PC-9 (cell line): ENCODE results near the gene MOV10L1.

Experiments
- EZH2 ChIP-seq: fragments of 200-600 bp; sonication (generic); IDR thresholded peaks from 2 replicates; pipeline ENCODE4 v1.8.0; 2017; ENCODE audit warnings: antibody characterized with exemption, low read depth
- TF ChIP-seq, protein P1 (sequence below): fragments of 200-600 bp; sonication (generic); conservative IDR thresholded peaks from 2 replicates; pipeline ENCODE4 v1.6.1; 2017; ENCODE audit warnings: mixed run types, antibody characterized with exemption, mild to moderate bottlenecking, moderate library complexity

DNA sequence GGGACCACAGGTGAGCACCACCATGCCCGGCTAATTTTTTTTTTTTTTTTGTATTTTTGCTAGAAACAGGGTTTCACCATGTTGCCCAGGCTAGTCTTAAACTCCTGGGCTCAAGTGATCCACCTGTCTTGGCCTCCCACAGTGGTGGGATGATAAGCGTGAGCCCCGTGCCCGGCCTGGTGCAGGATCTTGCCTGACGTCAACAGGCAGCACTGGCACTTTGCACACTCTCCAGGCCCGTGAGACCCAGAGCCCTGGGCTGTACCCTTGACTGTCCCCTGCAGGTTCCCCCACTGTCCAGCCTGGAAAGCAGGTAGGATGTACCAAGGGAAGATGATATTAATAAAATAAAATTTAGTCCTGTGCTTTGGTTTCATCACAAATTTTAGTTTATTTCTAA lies 51.7 kb downstream of the MOV10L1 start:
- TF ChIP-seq, protein P1, sequence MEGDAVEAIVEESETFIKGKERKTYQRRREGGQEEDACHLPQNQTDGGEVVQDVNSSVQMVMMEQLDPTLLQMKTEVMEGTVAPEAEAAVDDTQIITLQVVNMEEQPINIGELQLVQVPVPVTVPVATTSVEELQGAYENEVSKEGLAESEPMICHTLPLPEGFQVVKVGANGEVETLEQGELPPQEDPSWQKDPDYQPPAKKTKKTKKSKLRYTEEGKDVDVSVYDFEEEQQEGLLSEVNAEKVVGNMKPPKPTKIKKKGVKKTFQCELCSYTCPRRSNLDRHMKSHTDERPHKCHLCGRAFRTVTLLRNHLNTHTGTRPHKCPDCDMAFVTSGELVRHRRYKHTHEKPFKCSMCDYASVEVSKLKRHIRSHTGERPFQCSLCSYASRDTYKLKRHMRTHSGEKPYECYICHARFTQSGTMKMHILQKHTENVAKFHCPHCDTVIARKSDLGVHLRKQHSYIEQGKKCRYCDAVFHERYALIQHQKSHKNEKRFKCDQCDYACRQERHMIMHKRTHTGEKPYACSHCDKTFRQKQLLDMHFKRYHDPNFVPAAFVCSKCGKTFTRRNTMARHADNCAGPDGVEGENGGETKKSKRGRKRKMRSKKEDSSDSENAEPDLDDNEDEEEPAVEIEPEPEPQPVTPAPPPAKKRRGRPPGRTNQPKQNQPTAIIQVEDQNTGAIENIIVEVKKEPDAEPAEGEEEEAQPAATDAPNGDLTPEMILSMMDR, result no peak
- TF ChIP-seq EZH2, result no peak
